ENCODE data around the gene CCP110.

The CCP110 gene

DNA sequence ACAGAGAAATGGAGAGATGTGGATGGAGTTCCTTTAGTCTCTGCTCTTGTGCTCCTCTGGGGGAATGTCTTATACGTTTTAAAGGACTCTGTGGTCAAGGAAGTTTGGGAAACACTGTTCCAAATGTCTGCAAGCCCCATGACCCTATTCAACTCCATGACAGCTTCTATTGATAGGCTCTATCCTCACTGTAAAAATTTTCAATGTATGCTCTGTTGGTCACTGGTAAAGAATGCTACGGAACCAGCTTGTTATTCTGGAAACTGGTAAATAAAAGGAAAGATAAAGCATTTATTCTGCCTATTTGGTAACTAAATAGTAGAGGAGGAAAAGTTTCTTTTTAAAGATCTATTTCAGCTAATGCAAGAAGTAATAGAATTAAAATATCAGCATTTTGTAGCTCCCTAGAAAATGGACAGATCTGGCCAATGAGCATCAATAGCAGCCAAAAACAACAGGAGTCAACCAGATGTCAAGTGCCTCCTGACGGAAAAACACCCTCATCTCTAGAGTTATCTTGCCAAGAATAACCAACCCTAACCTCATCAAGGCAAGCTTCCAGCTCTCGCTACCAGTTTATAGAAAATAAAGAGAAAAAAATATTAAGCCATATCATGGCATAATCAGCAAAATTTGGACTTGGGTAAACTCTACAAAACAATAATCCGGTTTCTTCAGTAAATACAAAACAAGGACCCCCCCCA is 18.0 kb upstream of the CCP110 start:
- TF ChIP-seq, protein P1, sequence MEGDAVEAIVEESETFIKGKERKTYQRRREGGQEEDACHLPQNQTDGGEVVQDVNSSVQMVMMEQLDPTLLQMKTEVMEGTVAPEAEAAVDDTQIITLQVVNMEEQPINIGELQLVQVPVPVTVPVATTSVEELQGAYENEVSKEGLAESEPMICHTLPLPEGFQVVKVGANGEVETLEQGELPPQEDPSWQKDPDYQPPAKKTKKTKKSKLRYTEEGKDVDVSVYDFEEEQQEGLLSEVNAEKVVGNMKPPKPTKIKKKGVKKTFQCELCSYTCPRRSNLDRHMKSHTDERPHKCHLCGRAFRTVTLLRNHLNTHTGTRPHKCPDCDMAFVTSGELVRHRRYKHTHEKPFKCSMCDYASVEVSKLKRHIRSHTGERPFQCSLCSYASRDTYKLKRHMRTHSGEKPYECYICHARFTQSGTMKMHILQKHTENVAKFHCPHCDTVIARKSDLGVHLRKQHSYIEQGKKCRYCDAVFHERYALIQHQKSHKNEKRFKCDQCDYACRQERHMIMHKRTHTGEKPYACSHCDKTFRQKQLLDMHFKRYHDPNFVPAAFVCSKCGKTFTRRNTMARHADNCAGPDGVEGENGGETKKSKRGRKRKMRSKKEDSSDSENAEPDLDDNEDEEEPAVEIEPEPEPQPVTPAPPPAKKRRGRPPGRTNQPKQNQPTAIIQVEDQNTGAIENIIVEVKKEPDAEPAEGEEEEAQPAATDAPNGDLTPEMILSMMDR (IDR thresholded peaks at IDR 0.05; ENCODE audit: extremely low read depth, insufficient read depth, missing control alignments), result no peak
- DNase-seq (ENCODE audit: low spot score), result no peak
- in situ Hi-C loops (cut with MboI; ENCODE audit: low pct_unique_long_range_greater_than_20kb, low sequenced_read_pairs, unreplicated experiment), result no loop called here

DNA sequence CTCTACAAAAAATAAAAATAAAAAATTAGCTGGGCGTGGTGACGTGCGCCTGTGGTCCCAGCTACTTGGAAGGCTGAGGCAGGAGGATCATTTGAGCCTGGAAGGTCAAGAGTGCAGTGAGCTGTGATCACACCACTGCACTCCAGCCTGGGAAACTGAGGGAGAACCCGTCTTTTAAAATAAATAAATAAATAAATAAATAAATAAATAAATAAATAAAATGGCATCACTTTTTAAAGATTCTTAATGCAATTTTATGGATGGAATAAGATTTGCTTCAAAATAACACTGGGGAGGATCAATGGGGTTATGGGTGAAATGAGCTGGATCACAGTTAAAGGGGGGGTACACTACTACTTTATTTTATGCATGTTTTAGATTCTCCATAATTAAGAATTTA is 16.8 kb upstream of the CCP110 start:
- no peak for DNase-seq (ENCODE audit: low spot score)
- TF ChIP-seq, protein P1 (IDR thresholded peaks at IDR 0.05; ENCODE audit: extremely low read depth, insufficient read depth, missing control alignments), result no peak
- in situ Hi-C loops (cut with MboI; ENCODE audit: low pct_unique_long_range_greater_than_20kb, low sequenced_read_pairs, unreplicated experiment), result no loop called here

DNA sequence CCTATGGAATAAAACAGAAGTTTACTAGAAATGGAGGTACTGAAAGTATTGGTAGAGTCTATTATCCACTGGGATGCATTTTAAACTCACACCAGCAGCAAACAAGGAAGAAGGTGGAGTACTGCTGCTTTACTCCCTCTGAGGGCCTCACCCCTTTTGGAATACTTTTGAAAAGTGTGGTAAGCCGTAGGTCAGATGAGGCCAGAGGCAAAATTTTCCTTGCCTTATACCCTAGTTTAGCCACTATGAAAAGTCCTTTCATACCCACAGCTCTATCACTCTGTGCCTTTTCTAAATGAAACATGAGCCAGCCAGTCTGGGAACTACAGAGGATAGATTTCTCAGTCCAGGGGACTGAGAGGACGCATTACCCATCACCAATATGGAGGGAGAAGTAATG is 15.9 kb upstream of the CCP110 start:
- in situ Hi-C loops (cut with MboI; ENCODE audit: low pct_unique_long_range_greater_than_20kb, low sequenced_read_pairs, unreplicated experiment), result no loop called here
- TF ChIP-seq, protein P1 (IDR thresholded peaks at IDR 0.05; ENCODE audit: extremely low read depth, insufficient read depth, missing control alignments), result no peak
- no peak for DNase-seq (ENCODE audit: low spot score)

DNA sequence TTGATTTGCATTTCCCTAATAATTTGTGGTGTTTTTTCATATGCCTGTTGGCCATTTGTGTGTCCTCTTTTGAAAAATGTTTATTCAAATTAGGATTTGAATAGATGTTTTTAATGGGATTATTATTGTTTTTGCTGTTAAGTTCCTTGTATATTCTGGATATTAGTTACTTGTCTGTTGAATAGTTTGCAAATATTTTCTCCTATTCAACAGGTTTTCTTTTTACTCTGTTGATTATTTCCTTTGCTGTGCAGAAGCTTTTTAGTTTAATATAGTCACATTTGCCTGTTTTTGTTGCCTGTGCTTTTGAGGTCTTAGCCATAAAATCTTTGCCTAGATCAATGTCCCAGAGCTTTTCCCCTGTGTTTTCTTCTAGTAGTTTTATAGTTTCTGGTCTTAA is 11.4 kb upstream of the CCP110 start:
- in situ Hi-C loops (cut with MboI; ENCODE audit: low pct_unique_long_range_greater_than_20kb, low sequenced_read_pairs, unreplicated experiment), result no loop called here
- TF ChIP-seq, protein P1 (IDR thresholded peaks at IDR 0.05; ENCODE audit: extremely low read depth, insufficient read depth, missing control alignments), result no peak

DNA sequence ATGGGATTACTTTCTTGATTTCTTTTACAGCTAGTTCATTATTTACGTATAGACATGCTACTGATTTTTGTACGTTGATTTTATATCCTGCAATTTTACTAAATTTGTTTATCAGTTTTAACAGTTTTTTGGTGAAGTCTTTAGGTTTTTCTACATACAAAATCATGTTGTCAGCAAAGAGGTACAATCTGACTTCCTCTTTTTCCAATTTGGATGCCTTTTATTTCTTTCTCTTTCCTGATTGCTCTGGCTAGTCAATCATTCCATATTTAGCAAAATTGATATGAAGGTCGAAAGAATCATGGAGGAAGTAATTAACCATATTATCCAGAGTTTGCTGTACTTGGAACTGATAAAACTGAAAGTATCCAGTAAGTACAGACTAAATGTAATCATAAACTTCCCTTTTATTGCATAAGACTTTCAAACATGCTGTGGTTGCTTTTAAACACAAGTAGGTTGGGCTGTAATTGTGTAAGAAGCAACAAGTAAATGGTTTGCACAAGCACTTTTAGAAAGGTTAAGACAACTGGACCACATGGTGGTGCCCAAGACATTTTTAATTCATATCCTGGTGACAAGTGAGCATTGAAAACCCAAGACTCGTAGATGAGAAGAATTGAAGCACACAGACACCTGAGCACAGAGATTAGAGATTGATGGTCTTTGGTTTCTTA is 10.2 kb upstream of the CCP110 start:
- in situ Hi-C loops (cut with MboI; ENCODE audit: low pct_unique_long_range_greater_than_20kb, low sequenced_read_pairs, unreplicated experiment), result no loop called here
- no peak for DNase-seq (ENCODE audit: low spot score)
- TF ChIP-seq, protein P1 (IDR thresholded peaks at IDR 0.05; ENCODE audit: extremely low read depth, insufficient read depth, missing control alignments), result no peak

More for the DNA sequence above, 11.4 kb upstream of the CCP110 start:
- DNase-seq (ENCODE audit: low spot score), result no peak

DNA sequence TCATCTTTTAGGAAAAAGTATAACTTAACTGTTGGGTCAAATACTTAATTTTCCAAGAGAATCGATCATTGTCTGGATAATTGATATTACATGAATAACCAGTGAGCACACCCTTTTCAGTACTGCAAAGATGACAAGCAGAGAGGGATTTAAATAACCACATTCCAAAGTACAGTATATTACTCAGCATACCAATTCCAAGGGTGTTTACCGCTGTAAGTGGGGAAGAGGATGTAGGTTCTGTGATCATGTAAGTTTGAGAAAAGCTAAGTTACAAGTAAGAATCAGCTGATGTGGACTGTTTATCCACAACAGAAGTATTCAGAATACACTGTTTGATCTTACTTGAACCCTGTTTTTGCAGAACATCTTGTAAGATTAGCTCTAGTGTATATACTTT is 8.0 kb upstream of the CCP110 start:
- no peak for DNase-seq (ENCODE audit: low spot score)
- TF ChIP-seq, protein P1 (IDR thresholded peaks at IDR 0.05; ENCODE audit: extremely low read depth, insufficient read depth, missing control alignments), result no peak
- in situ Hi-C loops (cut with MboI; ENCODE audit: low pct_unique_long_range_greater_than_20kb, low sequenced_read_pairs, unreplicated experiment), result no loop called here

All from GM13977 (cell line).